Measurements from ENCODE around the gene MGAM2. TPM values are rescaled to one million over a fixed set of nuclear protein-coding genes. Genes with fewer than 3 reads are reported as not detected.

The MGAM2 gene
- total and polyA plus RNA-seq, 10 of the 15 experiments (the other 5 are each of a cell fraction or from before 2014, with no cell fraction given) = 0.01 to 0.16 (median 0.03) TPM; not detected in 6

- TF ChIP-seq, protein P1, sequence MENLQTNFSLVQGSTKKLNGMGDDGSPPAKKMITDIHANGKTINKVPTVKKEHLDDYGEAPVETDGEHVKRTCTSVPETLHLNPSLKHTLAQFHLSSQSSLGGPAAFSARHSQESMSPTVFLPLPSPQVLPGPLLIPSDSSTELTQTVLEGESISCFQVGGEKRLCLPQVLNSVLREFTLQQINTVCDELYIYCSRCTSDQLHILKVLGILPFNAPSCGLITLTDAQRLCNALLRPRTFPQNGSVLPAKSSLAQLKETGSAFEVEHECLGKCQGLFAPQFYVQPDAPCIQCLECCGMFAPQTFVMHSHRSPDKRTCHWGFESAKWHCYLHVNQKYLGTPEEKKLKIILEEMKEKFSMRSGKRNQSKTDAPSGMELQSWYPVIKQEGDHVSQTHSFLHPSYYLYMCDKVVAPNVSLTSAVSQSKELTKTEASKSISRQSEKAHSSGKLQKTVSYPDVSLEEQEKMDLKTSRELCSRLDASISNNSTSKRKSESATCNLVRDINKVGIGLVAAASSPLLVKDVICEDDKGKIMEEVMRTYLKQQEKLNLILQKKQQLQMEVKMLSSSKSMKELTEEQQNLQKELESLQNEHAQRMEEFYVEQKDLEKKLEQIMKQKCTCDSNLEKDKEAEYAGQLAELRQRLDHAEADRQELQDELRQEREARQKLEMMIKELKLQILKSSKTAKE (IDR thresholded peaks at IDR 0.05; ENCODE audit: low read depth, poor library complexity, severe bottlenecking) = no peak
- TF ChIP-seq HCFC1 (IDR thresholded peaks at IDR 0.05; ENCODE audit: low read length) = no peak
- TF ChIP-seq ATF3 (IDR thresholded peaks at IDR 0.05; ENCODE audit: borderline replicate concordance, extremely low read depth, low read depth, low read length) = no peak
- TF ChIP-seq SUZ12 (IDR thresholded peaks at IDR 0.05; ENCODE audit: unreplicated experiment) = no peak
- TF ChIP-seq RELA (IDR thresholded peaks at IDR 0.05; ENCODE audit: borderline replicate concordance, partially characterized antibody) = no peak
These were observed 152.3 kb downstream of the MGAM2 start (continued) for GRCh38 chr7:142263598-142264380.

Other genes starting within 250 kb of the MGAM2 start
- gene OR9A4, start 195.3 kb upstream of the MGAM2 start, total RNA-seq (2014; rRNA removed) = 0.16 TPM in 1 of 2 replicates, not detected in the other
- gene OR9A4, start 195.3 kb upstream of the MGAM2 start, total RNA-seq (2014; rRNA removed; fragmentation: Illumina TruSeq; extraction: Trizol) = not detected in 2 replicates
- gene OR9A4, start 195.3 kb upstream of the MGAM2 start, total RNA-seq (2021) = not detected in 2 replicates
- not detected in 2 replicates for gene OR9A4, start 195.3 kb upstream of the MGAM2 start, polyA plus RNA-seq (2011; rRNA removed)
- gene OR9A4, start 195.3 kb upstream of the MGAM2 start, polyA plus RNA-seq (2014; fragmentation: Illumina TruSeq; extraction: Trizol) = not detected in 2 replicates
- gene OR9A4, start 195.3 kb upstream of the MGAM2 start, polyA plus RNA-seq (2014; fragmentation: Nextera tagmentation; extraction: Ambion mirVana) = not detected
- not detected in 2 replicates for gene OR9A4, start 195.3 kb upstream of the MGAM2 start, polyA plus RNA-seq (2014; rRNA removed)
- gene OR9A4, start 195.3 kb upstream of the MGAM2 start, polyA plus RNA-seq (2016; fragmentation: Nextera tagmentation; extraction: Ambion mirVana) = not detected
- not detected in 2 replicates for gene CLEC5A, start 164.7 kb upstream of the MGAM2 start, total RNA-seq (2014; rRNA removed)
- not detected in 2 replicates for gene CLEC5A, start 164.7 kb upstream of the MGAM2 start, total RNA-seq (2014; rRNA removed; fragmentation: Illumina TruSeq; extraction: Trizol)
- not detected in 2 replicates for gene CLEC5A, start 164.7 kb upstream of the MGAM2 start, total RNA-seq (2021)
- not detected in 2 replicates for gene CLEC5A, start 164.7 kb upstream of the MGAM2 start, polyA plus RNA-seq (2011; rRNA removed)
- gene CLEC5A, start 164.7 kb upstream of the MGAM2 start, polyA plus RNA-seq (2014; fragmentation: Illumina TruSeq; extraction: Trizol) = not detected in 2 replicates
- gene CLEC5A, start 164.7 kb upstream of the MGAM2 start, polyA plus RNA-seq (2014; fragmentation: Nextera tagmentation; extraction: Ambion mirVana) = not detected
- gene CLEC5A, start 164.7 kb upstream of the MGAM2 start, polyA plus RNA-seq (2014; rRNA removed) = not detected in 2 replicates
- gene CLEC5A, start 164.7 kb upstream of the MGAM2 start, polyA plus RNA-seq (2016; fragmentation: Nextera tagmentation; extraction: Ambion mirVana) = not detected
- gene TAS2R38, start 137.9 kb upstream of the MGAM2 start, total RNA-seq (2014; rRNA removed) = not detected in 2 replicates
- not detected in 2 replicates for gene TAS2R38, start 137.9 kb upstream of the MGAM2 start, total RNA-seq (2014; rRNA removed; fragmentation: Illumina TruSeq; extraction: Trizol)
- gene TAS2R38, start 137.9 kb upstream of the MGAM2 start, total RNA-seq (2021) = not detected in 2 replicates
- gene TAS2R38, start 137.9 kb upstream of the MGAM2 start, polyA plus RNA-seq (2011; rRNA removed) = 0.10 TPM in 1 of 2 replicates, not detected in the other
- not detected in 2 replicates for gene TAS2R38, start 137.9 kb upstream of the MGAM2 start, polyA plus RNA-seq (2014; fragmentation: Illumina TruSeq; extraction: Trizol)
- gene TAS2R38, start 137.9 kb upstream of the MGAM2 start, polyA plus RNA-seq (2014; fragmentation: Nextera tagmentation; extraction: Ambion mirVana) = not detected
- gene TAS2R38, start 137.9 kb upstream of the MGAM2 start, polyA plus RNA-seq (2014; rRNA removed) = not detected in 2 replicates
- not detected for gene TAS2R38, start 137.9 kb upstream of the MGAM2 start, polyA plus RNA-seq (2016; fragmentation: Nextera tagmentation; extraction: Ambion mirVana)
- under 0.01 and 0.05 TPM in 2 replicates for gene MGAM, start 115.8 kb upstream of the MGAM2 start, total RNA-seq (2014; rRNA removed)
- gene MGAM, start 115.8 kb upstream of the MGAM2 start, total RNA-seq (2014; rRNA removed; fragmentation: Illumina TruSeq; extraction: Trizol) = under 0.01 TPM in 1 of 2 replicates, not detected in the other
- 0.03 TPM in 1 of 2 replicates, not detected in the other for gene MGAM, start 115.8 kb upstream of the MGAM2 start, total RNA-seq (2021)
- 0.13 and 0.56 TPM in 2 replicates for gene MGAM, start 115.8 kb upstream of the MGAM2 start, polyA plus RNA-seq (2011; rRNA removed)
- 0.01 and 0.02 TPM in 2 replicates for gene MGAM, start 115.8 kb upstream of the MGAM2 start, polyA plus RNA-seq (2014; fragmentation: Illumina TruSeq; extraction: Trizol)
- not detected for gene MGAM, start 115.8 kb upstream of the MGAM2 start, polyA plus RNA-seq (2014; fragmentation: Nextera tagmentation; extraction: Ambion mirVana)
- gene MGAM, start 115.8 kb upstream of the MGAM2 start, polyA plus RNA-seq (2014; rRNA removed) = 0.01 and 0.04 TPM in 2 replicates
- under 1 TPM in 1 of 2 experiments, not detected in 1; 0.03 TPM for gene MGAM, start 115.8 kb upstream of the MGAM2 start, polyA plus RNA-seq (2016; fragmentation: Nextera tagmentation; extraction: Ambion mirVana)
- not detected in 2 replicates for gene PRSS58, start 146.3 kb downstream of the MGAM2 start, total RNA-seq (2014; rRNA removed)
- not detected in 2 replicates for gene PRSS58, start 146.3 kb downstream of the MGAM2 start, total RNA-seq (2014; rRNA removed; fragmentation: Illumina TruSeq; extraction: Trizol)
- gene PRSS58, start 146.3 kb downstream of the MGAM2 start, total RNA-seq (2021) = not detected in 2 replicates
- gene PRSS58, start 146.3 kb downstream of the MGAM2 start, polyA plus RNA-seq (2011; rRNA removed) = not detected in 2 replicates
- gene PRSS58, start 146.3 kb downstream of the MGAM2 start, polyA plus RNA-seq (2014; fragmentation: Illumina TruSeq; extraction: Trizol) = not detected in 2 replicates
- gene PRSS58, start 146.3 kb downstream of the MGAM2 start, polyA plus RNA-seq (2014; fragmentation: Nextera tagmentation; extraction: Ambion mirVana) = not detected
- gene PRSS58, start 146.3 kb downstream of the MGAM2 start, polyA plus RNA-seq (2014; rRNA removed) = not detected in 2 replicates
- gene PRSS58, start 146.3 kb downstream of the MGAM2 start, polyA plus RNA-seq (2016; fragmentation: Nextera tagmentation; extraction: Ambion mirVana) = not detected